Rectal smooth muscle tissue (tissue), 1 donor: ENCODE measurements around the gene TCEAL8.

Experiments
- H3K27ac ChIP-seq: one replicate; pipeline ENCODE4 v1.7.0; 2013; ENCODE audit warnings: low read depth, low read length, inconsistent platforms
- H3K27me3 ChIP-seq: one replicate; pipeline ENCODE4 v1.7.0; 2013; ENCODE audit warnings: low read length; ENCODE audit not compliant: control insufficient read depth, insufficient read depth
- H3K36me3 ChIP-seq: one replicate; pipeline ENCODE4 v1.7.0; 2013; ENCODE audit warnings: low read length; ENCODE audit not compliant: control insufficient read depth, insufficient read depth
- H3K4me1 ChIP-seq: one replicate; pipeline ENCODE4 v1.7.0; 2013; ENCODE audit warnings: low read length; ENCODE audit not compliant: control insufficient read depth, insufficient read depth
- H3K4me3 ChIP-seq: one replicate; pipeline ENCODE4 v1.7.0; 2013; ENCODE audit warnings: low read length
- H3K9ac ChIP-seq: one replicate; pipeline ENCODE4 v1.7.0; 2013; ENCODE audit warnings: low read length

TCEAL8 gene

GRCh38 chrX:103254921-103255493 is at the start of gene TCEAL8:
Gene TCEAL8 (minus strand): TSS chrX:103255155. CDS start chrX:103253979, 1,176 bp downstream.
- H3K27ac ChIP-seq, result peak within 1 kb of the TSS; percentile 89
- no peaks in the 10 kb centered on the region for H3K4me1 ChIP-seq

DNA sequence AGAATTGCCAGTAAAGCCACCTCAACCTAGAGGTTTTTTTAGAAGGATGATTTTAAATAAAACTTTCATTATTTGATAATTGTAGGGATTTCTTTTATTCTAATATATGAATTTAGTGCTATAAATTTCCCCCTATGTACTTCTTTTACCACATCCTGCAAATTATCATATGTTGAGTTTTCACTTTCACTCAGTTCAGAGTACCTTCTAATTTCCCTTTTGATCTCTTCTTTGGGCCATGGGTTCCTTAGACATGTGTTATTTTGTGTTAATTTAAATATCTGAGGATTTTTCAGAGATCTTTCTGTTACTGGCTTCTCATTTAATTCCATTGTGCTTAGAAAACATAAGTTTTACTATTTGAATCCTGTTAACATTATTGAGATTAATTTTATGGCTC is 49.8 kb upstream of the TCEAL8 start:
- H3K9ac ChIP-seq, result no peak overlapping the region
- no peaks in the 10 kb centered on the region for H3K4me1 ChIP-seq
- H3K36me3 ChIP-seq, result no peaks in the 10 kb centered on the region
- H3K4me3 ChIP-seq, result no peak overlapping the region
- H3K27ac ChIP-seq, result no peak overlapping the region
- H3K27me3 ChIP-seq, result peaks cover 4% of the 10 kb centered on the region

More at GRCh38 chrX:103254921-103255493, at the start of gene TCEAL8:
- H3K9ac ChIP-seq, result peak within 1 kb of the TSS; percentile 63
- H3K27me3 ChIP-seq, result no peaks in the 10 kb centered on the region
- H3K36me3 ChIP-seq, result no peaks in the 10 kb centered on the region
- H3K4me3 ChIP-seq, result peak within 1 kb of the TSS; percentile 69

DNA sequence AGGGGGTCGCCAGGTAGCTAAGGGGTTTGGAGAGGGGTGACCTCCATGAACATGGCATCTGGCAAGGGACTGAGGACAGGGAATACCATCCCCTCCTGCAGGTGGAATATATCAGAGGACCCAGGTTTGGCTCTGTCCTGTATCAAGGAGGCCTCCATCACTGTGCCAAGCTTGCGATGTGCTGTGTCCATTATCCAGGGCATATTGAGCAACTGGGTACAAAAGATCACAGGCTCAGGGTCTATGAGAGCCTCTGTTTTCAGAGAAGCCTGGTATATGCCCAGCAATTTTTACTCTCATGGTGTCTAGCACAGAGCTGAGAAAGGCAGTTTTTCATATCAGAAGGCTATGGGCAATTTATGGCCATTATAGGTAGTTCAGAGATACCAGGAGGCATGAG is 38.2 kb upstream of the TCEAL8 start:
- Histone ChIP-seq H3K36me3 (no peaks in the 10 kb centered on the region), H3K27me3 (no peaks in the 10 kb centered on the region), H3K4me1 (no peaks in the 10 kb centered on the region), H3K9ac (no peak overlapping the region), H3K27ac (no peak overlapping the region), H3K4me3 (no peak overlapping the region)

- Histone ChIP-seq H3K4me3 (no peak overlapping the region), H3K4me1 (no peaks in the 10 kb centered on the region), H3K27ac (no peak overlapping the region), H3K9ac (no peak overlapping the region), H3K36me3 (no peaks in the 10 kb centered on the region), H3K27me3 (peaks cover 3% of the 10 kb centered on the region)
Measured at GRCh38 chrX:103279624-103280023, 24.7 kb upstream of the TCEAL8 start.

DNA sequence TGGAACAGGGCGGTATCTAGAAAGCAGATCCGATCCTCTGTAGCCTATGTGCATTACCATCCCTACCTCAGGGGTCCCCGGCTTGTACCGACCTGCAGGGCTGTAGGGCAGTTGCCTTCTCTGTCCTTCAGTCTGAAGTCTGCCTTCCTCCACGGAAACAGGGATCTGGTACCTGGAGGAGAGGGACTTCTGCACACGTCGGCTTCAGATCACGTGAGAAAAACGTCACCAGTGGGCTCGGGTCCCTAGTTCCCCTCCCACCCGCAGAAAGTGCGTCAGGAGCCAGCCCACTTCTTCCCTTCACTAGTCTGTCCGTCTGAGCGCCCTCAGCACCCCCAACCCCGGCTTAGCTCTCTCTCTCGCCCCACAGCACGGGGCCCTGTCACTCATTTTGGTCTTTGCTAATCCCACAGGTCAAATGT is 21.6 kb upstream of the TCEAL8 start, which contains the start of gene TCEAL5:
TSS of gene TCEAL5 (minus strand) at position 170 of the 422 bp plus-strand sequence. CDS start 2,187 bp downstream, outside the sequence.
- no peak within 1 kb of the TSS for H3K4me3 ChIP-seq

DNA sequence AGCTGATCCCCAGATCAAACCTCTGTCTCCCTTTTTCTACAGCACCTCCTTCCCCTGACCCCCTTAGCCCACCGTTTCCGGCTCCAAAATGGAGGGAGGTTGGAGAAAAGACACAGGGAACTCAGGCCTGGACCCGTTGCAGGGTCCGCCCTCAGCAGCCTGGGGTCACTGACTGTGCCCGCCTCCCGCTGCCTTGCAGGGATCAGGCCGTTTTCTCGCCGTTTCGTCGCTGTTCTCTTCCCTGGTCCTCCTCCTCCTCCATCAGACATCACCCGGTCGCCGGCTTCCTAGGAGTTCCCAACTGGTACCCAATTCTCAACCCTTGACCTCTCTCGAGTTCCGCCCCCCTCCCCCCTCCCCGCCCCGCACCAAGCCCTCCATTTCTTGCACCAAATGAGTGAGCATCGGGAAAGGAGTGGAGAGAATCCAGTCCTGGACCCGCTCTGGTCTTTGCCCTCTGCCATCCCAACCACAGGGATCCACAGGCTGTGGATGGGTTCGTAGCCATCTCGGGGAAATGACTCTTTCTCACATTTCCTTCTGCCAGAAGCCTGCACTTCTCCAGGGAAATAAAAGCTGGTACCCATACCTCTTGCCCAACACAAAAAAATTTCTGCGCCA is 21.1 kb upstream of the TCEAL8 start:
- Histone ChIP-seq H3K9ac (no peak overlapping the region), H3K36me3 (no peaks in the 10 kb centered on the region), H3K27ac (no peak overlapping the region), H3K4me1 (no peaks in the 10 kb centered on the region), H3K27me3 (peaks cover 3% of the 10 kb centered on the region), H3K4me3 (no peak overlapping the region)

More for the DNA sequence above, 21.6 kb upstream of the TCEAL8 start, which contains the start of gene TCEAL5:
- Histone ChIP-seq H3K36me3 (no peaks in the 10 kb centered on the region), H3K9ac (no peak within 1 kb of the TSS), H3K4me1 (no peaks in the 10 kb centered on the region), H3K27me3 (peaks cover 3% of the 10 kb centered on the region), H3K27ac (no peak within 1 kb of the TSS)

- no peak overlapping the region for H3K4me3 ChIP-seq
- no peaks in the 10 kb centered on the region for H3K4me1 ChIP-seq
- no peak overlapping the region for H3K27ac ChIP-seq
- no peaks in the 10 kb centered on the region for H3K36me3 ChIP-seq
- peaks cover 3% of the 10 kb centered on the region for H3K27me3 ChIP-seq
- H3K9ac ChIP-seq, result no peak overlapping the region
Measured at GRCh38 chrX:103274284-103274683, 19.3 kb upstream of the TCEAL8 start.

DNA sequence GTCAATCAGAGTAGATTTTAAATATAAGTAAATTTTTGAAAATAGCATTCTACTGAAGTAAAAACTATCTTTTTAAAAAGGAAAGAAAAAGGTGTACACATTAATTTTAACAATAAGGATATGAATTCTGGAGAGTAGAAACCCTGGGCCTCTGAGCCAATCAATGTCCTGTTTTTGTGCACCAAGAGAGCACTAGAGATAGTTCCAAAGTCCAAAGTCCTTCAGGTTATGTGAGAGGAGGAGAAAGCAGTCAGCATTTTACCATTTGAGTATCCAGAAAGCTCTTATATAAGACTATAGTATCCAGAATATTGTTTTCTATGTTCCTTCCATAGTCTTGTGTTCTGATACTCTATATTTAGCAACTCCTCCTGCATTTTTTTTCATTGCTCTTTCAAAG is 3.3 kb upstream of the TCEAL8 start:
- Histone ChIP-seq H3K27ac (no peak overlapping the region), H3K36me3 (no peaks in the 10 kb centered on the region), H3K27me3 (no peaks in the 10 kb centered on the region), H3K4me3 (no peak overlapping the region), H3K4me1 (no peaks in the 10 kb centered on the region), H3K9ac (no peak overlapping the region)

DNA sequence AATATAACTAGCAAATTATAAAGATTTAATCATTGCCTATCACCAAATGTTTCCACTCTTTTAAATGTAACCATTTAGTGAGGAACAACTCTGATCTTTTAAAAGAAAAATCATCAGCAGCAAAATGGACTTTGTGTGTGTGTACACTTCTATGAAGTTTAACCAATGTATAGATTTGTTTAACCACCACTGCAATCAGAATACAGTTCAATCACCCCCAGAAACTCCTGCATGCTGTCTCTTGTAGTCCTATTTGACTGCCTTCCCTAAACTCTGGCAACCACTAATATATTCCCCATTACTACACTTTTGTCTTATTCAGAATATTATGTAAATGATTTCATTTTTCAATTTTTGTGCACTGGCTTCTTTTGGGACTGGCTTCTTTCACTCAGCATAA is 1.7 kb upstream of the TCEAL8 start:
- Histone ChIP-seq H3K9ac (no peak overlapping the region), H3K27ac (no peak overlapping the region), H3K4me1 (no peaks in the 10 kb centered on the region), H3K4me3 (no peak overlapping the region), H3K27me3 (no peaks in the 10 kb centered on the region), H3K36me3 (no peaks in the 10 kb centered on the region)

DNA sequence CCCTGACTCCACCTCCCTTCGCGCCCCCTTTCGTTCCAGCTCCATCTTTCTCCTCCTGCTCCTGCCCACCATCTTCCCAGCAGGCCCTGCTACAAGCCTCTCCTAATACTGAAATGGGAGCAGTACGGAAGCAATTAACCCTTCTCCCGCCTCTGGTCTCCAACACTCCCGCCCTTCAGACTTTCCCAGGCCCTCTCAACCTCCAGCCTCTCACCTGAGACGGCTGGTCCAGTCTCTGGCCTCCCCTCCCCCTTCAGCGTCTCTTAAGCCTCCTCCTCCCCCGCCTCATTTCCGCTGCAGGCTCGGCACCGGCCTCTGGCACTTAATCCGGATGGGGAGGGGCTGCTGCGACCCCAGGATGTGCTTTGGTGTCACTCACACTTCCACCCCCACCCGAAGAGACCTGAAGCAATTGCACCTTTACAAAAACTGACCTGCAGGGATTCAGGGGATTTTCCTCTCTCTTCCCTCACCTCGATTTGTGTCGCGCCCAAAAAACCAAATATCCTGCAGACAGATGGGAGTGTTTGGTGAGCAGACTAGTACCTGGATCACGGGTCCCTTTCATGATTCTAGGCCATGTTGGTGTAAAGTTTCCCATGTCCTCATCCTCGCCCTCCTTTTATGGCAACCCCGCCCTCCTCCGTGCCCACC is 657 bp downstream of the TCEAL8 start:
- Histone ChIP-seq H3K4me3 (peak overlapping the region; percentile 69), H3K27me3 (no peaks in the 10 kb centered on the region), H3K27ac (peak overlapping the region; percentile 89), H3K36me3 (no peaks in the 10 kb centered on the region), H3K9ac (peak overlapping the region; percentile 63), H3K4me1 (no peaks in the 10 kb centered on the region)

DNA sequence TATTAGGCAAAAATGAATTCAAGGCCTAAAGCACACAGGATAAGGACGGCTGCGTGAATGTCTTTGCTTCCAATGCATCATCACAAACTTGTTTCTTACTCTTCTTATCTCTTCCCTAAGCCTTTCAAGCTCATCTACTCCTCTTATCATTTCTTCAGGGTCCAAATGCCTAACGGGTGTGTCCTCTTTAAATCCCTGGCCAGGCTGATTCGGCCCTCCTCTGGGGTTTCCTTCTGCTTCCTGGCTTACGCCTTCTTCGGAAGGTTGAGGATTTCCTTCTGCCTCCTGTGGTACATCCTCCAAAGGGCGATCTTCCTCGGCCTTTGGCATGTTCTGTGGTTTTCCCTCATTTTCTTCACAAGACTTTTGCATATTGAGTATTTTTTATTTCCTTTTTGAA is 1.3 kb downstream of the TCEAL8 start:
- Histone ChIP-seq H3K27me3 (no peaks in the 10 kb centered on the region), H3K36me3 (no peaks in the 10 kb centered on the region), H3K27ac (peak overlapping the region; percentile 89), H3K9ac (no peak overlapping the region), H3K4me1 (no peaks in the 10 kb centered on the region), H3K4me3 (peak overlapping the region; percentile 69)

DNA sequence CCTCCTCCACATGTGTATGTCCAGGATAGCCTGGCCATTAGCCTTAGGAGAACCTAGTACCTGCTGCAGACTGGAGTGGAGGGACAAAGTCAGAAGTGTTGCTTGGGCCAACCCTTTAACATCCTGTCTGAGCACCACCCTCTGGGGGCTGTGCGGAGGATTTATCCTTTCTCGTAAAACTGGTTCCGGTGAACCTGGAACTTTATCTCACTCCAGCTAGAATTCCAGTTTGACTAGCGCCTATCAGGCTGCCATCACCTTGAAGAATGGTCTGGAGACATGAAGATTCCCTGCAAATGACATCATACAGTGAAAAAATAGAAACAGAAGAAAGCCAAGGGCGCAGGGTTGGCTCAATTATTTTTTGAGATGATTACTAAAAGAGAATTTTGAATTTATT is 4.0 kb downstream of the TCEAL8 start:
- Histone ChIP-seq H3K4me3 (no peak overlapping the region), H3K27me3 (no peaks in the 10 kb centered on the region), H3K4me1 (no peaks in the 10 kb centered on the region), H3K36me3 (no peaks in the 10 kb centered on the region), H3K27ac (no peak overlapping the region), H3K9ac (no peak overlapping the region)
